ENCODE measurements around the gene TNIK. TPM values are rescaled to one million over a fixed set of nuclear protein-coding genes. Genes with fewer than 3 reads are reported as not detected.

Gene TNIK
- total and polyA plus RNA-seq, 2 experiments from 2014 or later = 14.6 to 34.3 TPM

- Histone ChIP-seq H3F3A (replicated peaks; ENCODE audit: low read depth) (no peaks in the 10 kb centered on the region), H3K4me3 (no peak overlapping the region), H2AFZ (no peak overlapping the region), H3K4me2 (no peak overlapping the region), H3K36me3 (ENCODE audit: insufficient read depth) (no peaks in the 10 kb centered on the region), H3K27ac (ENCODE audit: low read depth) (no peak overlapping the region), H3K79me2 (replicated peaks; ENCODE audit: insufficient read depth) (peaks cover 56% of the 10 kb centered on the region), H4K20me1 (replicated peaks; ENCODE audit: insufficient read depth) (no peaks in the 10 kb centered on the region), H3K9me2 (ENCODE audit: insufficient read depth) (no peaks in the 10 kb centered on the region), H3K27me3 (ENCODE audit: insufficient read depth) (no peaks in the 10 kb centered on the region), H3K4me1 (ENCODE audit: insufficient read depth) (peaks cover 17% of the 10 kb centered on the region)
- ATAC-seq = no peak
- TF ChIP-seq ETS1 (IDR thresholded peaks at IDR 0.05) = no peak
- TF ChIP-seq JUNB (IDR thresholded peaks at IDR 0.05; ENCODE audit: unreplicated experiment) = no peak
- no peak for TF ChIP-seq REST (IDR thresholded peaks at IDR 0.05; ENCODE audit: unreplicated experiment)
- TF ChIP-seq CTCF (conservative IDR thresholded peaks at IDR 0.05; ENCODE audit: low read depth in 2 of 2) = no peak
- TF ChIP-seq CREB1 (CRISPR knock-in tag; IDR thresholded peaks at IDR 0.05; ENCODE audit: low read depth) = no peak
- TF ChIP-seq ZNF331 (CRISPR knock-in tag; IDR thresholded peaks at IDR 0.05; ENCODE audit: low read depth) = no peak
- no peak for TF ChIP-seq EZH2 (IDR thresholded peaks at IDR 0.05; ENCODE audit: low read depth, unreplicated experiment)
- TF ChIP-seq NANOG (IDR thresholded peaks at IDR 0.05; ENCODE audit: borderline replicate concordance) = no peak
- TF ChIP-seq ZNF114 (CRISPR knock-in tag; IDR thresholded peaks at IDR 0.05) = no peak
- TF ChIP-seq STAT1 (IDR thresholded peaks at IDR 0.05; ENCODE audit: unreplicated experiment) = no peak
- no peak for TF ChIP-seq POLR2AphosphoS5 (IDR thresholded peaks at IDR 0.05; ENCODE audit: low read depth)
- no peak for TF ChIP-seq EZH2phosphoT487 (IDR thresholded peaks at IDR 0.05; ENCODE audit: unreplicated experiment)
- no peak for TF ChIP-seq ZNF462 (CRISPR knock-in tag; IDR thresholded peaks at IDR 0.05)
- no peak for DNase-seq (ENCODE audit: low spot score)
- Mint-ChIP-seq H3K4me1 (peaks cover 36% of the 10 kb centered on the region), H3K27ac (no peak overlapping the region), H3K36me3 (ENCODE audit: low read depth) (no peaks in the 10 kb centered on the region), H3K9me3 (no peaks in the 10 kb centered on the region; the same call in 2 of the 3 replicates), H3K27me3 (ENCODE audit: insufficient read depth, low read depth, poor library complexity) (no peaks in the 10 kb centered on the region), H3K4me3 (no peak overlapping the region)
These were observed 148.4 kb downstream of the TNIK start for GRCh38 chr3:171311784-171312183.
